ENCODE results near the gene USP25.

DNA sequence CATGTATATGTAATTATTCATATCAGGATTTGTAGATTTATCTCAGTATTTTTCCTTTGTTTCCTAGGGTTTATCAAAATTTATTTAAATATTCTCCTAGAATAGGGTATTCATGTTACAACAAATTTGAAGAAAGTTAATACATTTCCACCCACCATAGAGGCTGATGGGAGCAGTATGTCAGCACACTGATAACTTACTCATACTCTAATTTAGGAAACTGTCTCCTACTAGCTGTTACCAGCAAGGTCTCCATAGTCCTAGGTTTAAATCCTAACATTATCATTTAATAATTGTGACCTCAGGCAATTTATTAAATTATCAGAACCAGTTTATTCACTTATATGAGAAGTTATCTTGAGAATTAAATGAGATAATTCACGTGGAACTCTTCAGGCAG lies 127.0 kb downstream of the USP25 start:
- TF ChIP-seq GABPA (IDR thresholded peaks at IDR 0.05; ENCODE audit: low read depth) = no peak
- TF ChIP-seq, protein P1, sequence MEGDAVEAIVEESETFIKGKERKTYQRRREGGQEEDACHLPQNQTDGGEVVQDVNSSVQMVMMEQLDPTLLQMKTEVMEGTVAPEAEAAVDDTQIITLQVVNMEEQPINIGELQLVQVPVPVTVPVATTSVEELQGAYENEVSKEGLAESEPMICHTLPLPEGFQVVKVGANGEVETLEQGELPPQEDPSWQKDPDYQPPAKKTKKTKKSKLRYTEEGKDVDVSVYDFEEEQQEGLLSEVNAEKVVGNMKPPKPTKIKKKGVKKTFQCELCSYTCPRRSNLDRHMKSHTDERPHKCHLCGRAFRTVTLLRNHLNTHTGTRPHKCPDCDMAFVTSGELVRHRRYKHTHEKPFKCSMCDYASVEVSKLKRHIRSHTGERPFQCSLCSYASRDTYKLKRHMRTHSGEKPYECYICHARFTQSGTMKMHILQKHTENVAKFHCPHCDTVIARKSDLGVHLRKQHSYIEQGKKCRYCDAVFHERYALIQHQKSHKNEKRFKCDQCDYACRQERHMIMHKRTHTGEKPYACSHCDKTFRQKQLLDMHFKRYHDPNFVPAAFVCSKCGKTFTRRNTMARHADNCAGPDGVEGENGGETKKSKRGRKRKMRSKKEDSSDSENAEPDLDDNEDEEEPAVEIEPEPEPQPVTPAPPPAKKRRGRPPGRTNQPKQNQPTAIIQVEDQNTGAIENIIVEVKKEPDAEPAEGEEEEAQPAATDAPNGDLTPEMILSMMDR (IDR thresholded peaks at IDR 0.05; ENCODE audit: insufficient read depth, low read length) = no peak
- TF ChIP-seq POLR2AphosphoS5 (IDR thresholded peaks at IDR 0.05; ENCODE audit: low read depth) = no peak
